ENCODE results near the gene LVRN.

Gene LVRN

GRCh38 chr5:115961381-115962238, 665 bp upstream of the LVRN start:
- DNase-seq (ENCODE audit: low read depth): no peak

- no peak for DNase-seq (ENCODE audit: low read depth)
These were observed 509 bp downstream of the LVRN start for GRCh38 chr5:115962565-115963402.

GRCh38 chr5:115963566-115963965, 1.3 kb downstream of the LVRN start:
- no peak for DNase-seq (ENCODE audit: low read depth)

DNA sequence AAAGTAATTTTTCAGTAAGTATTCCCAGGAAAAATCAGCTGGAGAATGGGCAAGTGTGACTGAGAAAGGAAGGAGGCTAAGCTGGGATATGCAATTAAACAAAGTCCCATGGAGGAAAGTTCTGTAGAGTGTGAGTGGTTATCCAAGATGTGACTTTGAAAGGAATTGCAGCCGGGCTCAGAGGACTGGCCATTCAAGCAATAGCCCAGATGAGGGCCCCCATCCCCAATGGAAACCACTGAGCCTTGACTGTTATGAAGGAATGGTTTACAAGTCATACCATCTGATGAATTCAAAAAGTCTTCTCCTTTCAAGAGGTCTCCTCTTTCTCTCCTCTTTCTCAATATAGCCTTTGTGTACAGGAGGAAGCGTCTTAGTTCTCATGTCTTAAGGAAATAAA, 6.5 kb downstream of the LVRN start:
- DNase-seq (ENCODE audit: low read depth): no peak

DNA sequence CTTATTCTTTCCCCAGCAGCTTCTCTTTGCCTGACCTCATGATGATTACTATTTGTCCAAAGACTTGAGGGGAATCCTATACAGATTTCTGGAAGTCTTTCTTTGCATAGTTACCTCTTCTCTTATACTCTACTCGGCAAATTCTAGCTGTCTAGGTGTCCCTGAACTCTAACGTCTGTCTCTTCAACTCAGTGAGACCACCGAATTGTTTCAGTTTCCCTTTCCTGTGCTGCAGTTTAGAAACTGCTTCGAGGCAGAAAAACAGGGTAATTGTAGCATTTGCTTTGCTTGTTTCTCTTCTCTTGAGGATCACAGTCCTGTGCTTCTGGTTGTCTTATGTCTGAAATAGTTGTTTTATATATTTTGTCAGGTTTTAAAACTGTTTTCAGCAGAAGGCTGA, 14.8 kb downstream of the LVRN start:
- no peak for DNase-seq (ENCODE audit: low read depth)

DNA sequence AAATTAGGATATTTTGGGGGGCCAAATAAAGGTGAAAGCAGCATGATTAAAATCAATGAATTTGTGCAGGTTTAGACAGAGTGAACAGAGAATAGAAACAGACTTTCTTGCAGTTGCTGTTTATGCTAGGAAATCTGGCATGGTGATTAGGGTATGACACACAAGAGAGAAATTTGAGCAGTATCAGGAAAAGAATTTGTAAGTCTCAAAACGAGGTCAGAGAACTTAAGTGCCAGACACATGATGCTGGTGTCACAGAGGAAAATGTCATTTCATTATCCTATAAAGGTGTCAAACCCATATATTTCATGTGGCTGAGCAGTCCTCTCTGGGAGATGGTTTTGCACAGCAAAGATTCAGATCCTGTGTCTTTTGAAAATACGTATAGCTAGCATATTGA, 15.7 kb downstream of the LVRN start:
- peak; percentile 73 for DNase-seq (ENCODE audit: low read depth)

- no peak for DNase-seq (ENCODE audit: low read depth)
These were observed 16.5 kb downstream of the LVRN start for GRCh38 chr5:115978779-115979178.

- DNase-seq (ENCODE audit: low read depth): peak; percentile 15
These were observed 17.1 kb downstream of the LVRN start for GRCh38 chr5:115979201-115980041.

GRCh38 chr5:115983519-115983918, 21.2 kb downstream of the LVRN start:
- no peak for DNase-seq (ENCODE audit: low read depth)

- no peak for DNase-seq (ENCODE audit: low read depth)
These were observed 23.8 kb downstream of the LVRN start for GRCh38 chr5:115985802-115986757.

DNA sequence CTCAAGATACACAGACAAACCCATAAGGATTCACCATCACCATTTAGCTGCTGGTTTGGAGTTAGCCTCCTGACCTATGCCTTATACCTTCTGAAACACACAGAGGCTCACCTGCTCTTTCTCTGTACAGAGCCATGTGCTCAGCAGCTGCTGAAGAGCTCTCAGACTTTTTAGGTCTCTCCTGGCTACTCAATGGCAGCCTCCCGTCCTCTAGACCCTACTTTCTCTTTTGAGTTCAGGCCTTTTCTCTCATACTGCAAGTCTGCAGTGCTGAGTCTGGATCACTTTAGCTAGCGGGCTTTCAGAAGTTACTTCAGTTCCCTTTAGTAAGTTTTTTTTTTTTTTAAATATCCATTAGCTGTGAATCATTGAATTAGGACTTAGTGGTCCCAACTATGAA, 25.7 kb downstream of the LVRN start:
- DNase-seq (ENCODE audit: low read depth): no peak

GRCh38 chr5:115992848-115993350, 30.6 kb downstream of the LVRN start:
- no peak for DNase-seq (ENCODE audit: low read depth)

- no peak for DNase-seq (ENCODE audit: low read depth)
These were observed 33.1 kb downstream of the LVRN start for GRCh38 chr5:115995351-115995750.

- DNase-seq (ENCODE audit: low read depth): no peak
These were observed 40.0 kb downstream of the LVRN start for GRCh38 chr5:116002116-116002906.

GRCh38 chr5:116004248-116004647, 42.0 kb downstream of the LVRN start:
- DNase-seq (ENCODE audit: low read depth): no peak

- DNase-seq (ENCODE audit: low read depth): no peak
These were observed 47.5 kb downstream of the LVRN start for GRCh38 chr5:116009806-116010205.

- DNase-seq (ENCODE audit: low read depth): no peak
These were observed 48.8 kb downstream of the LVRN start for GRCh38 chr5:116011046-116011445.

DNA sequence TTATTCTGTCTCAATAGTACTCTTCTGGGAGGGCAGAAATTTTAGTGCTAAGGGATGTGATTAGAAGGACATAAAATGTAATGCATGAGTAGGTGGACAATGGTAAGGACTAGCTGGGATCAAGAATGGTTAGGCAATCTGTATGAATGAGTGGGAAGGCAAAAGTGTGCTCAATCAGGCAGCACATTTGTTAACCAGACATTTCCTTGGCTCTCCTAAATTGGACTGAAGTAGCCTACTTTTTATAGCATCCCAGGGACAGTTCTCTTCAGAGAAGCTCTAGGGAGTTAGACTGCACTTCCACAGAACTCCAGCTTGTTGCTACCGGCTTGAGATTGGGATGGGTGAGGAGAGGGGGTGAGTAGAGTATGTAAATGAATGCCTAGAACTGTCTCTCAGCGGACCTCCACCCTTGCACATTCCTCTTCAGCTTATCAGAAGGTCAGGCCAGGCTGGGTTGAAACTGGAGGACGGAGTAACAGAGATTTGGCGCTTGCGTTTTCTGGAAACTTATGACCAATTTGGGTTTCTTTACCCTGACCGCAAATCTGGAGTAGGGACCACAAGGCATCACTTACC, 51.0 kb downstream of the LVRN start:
- no peak for DNase-seq (ENCODE audit: low read depth)

- DNase-seq (ENCODE audit: low read depth): no peak
These were observed 51.7 kb downstream of the LVRN start for GRCh38 chr5:116013936-116014335.

DNA sequence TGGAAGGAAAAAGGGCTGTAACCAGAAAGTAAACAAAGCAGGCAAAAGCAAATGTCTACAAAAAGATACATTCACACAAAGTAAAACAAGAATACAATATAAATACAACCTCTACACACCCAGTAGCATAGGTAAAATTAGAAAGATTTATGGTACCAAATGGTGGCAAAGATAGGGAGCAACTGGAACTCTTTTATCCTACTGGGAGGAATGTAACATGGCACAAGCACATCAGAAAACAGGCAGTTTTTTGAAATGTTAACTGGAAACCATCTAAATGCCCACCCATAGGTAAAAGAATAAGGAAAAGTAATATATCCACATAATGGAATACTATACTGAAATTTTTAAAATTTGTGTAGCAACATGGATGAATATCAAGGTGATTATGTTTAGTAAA, 61.3 kb downstream of the LVRN start:
- DNase-seq (ENCODE audit: low read depth): no peak

All from non-pigmented ciliary epithelial cell (primary cell).